ENCODE results near the gene HOXA10. TPM values are rescaled to one million over a fixed set of nuclear protein-coding genes. Genes with fewer than 3 reads are reported as not detected.

HOXA10 gene
- total and polyA plus RNA-seq, 2 experiments from 2014 or later, result not detected

DNA sequence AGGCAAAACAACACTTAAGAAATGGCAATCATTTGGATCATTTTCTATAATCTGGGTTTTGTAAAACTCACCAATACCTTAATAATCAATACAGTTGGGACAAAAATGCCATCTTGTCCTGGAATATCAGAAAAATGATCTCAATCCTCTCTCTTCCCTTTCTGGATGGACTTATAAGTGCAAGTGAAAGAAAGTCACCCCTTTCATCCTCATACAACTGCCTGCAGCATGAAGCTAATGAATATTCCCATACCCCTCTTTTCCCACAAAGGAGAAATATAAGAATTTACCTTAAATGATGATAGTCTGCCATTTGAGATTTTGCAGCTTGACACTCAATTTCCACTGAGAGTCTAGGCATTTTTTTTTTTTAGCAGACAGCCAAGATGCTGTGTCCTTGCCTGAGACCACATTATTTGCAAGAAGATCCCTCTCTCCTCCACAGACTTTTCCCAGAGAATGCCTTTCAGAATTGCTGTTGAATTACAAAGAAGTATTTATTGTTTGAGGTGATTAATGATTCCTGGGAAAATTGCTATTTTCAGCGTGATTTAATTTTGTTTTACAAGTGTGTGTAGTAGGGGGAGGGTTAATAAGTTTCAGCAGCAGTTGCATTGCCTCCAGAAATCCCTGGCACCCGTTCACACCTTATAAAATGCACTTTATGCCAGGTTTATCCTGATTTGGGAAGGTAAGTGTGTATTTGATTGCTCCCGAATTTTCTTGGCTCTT is 47.4 kb downstream of the HOXA10 start:
- H3K4me1 ChIP-seq (ENCODE audit: low read depth), result no peaks in the 10 kb centered on the region
- no peak overlapping the region for H3K27ac ChIP-seq
- TF ChIP-seq, protein P1, sequence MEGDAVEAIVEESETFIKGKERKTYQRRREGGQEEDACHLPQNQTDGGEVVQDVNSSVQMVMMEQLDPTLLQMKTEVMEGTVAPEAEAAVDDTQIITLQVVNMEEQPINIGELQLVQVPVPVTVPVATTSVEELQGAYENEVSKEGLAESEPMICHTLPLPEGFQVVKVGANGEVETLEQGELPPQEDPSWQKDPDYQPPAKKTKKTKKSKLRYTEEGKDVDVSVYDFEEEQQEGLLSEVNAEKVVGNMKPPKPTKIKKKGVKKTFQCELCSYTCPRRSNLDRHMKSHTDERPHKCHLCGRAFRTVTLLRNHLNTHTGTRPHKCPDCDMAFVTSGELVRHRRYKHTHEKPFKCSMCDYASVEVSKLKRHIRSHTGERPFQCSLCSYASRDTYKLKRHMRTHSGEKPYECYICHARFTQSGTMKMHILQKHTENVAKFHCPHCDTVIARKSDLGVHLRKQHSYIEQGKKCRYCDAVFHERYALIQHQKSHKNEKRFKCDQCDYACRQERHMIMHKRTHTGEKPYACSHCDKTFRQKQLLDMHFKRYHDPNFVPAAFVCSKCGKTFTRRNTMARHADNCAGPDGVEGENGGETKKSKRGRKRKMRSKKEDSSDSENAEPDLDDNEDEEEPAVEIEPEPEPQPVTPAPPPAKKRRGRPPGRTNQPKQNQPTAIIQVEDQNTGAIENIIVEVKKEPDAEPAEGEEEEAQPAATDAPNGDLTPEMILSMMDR (IDR thresholded peaks at IDR 0.05; ENCODE audit: low read depth, low read length), result no peak
- no peak for DNase-seq (ENCODE audit: low read depth in 1 of 2, low spot score in 1 of 2)
- H3K27me3 ChIP-seq, result peaks cover 100% of the 10 kb centered on the region
- no peaks in the 10 kb centered on the region for H3K9me3 ChIP-seq (ENCODE audit: low read depth)
- H3K36me3 ChIP-seq, result no peaks in the 10 kb centered on the region
- no peak overlapping the region for H3K4me3 ChIP-seq

DNA sequence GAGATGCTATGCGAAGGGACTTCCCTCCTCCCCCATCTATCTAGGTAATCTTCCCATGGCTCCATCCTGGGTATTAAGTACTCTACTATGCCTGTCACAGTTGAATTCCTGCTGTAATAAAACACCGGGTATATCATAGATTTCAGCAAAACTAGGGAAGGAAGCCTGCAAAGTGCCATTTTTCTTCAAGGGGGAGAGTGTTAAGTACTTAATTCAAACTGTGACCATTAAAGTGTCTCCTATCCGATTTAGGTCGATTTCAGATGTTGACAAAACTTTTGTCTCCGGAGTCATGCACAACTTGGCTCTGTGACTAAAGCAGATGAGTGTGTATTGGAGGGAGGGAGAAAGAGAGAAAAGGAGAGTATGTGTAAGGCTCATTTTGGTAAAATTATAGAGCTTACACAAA is 48.1 kb downstream of the HOXA10 start:
- Histone ChIP-seq H3K4me1 (ENCODE audit: low read depth) (no peaks in the 10 kb centered on the region), H3K9me3 (ENCODE audit: low read depth) (no peaks in the 10 kb centered on the region), H3K27me3 (peaks cover 100% of the 10 kb centered on the region), H3K36me3 (no peaks in the 10 kb centered on the region), H3K27ac (no peak overlapping the region), H3K4me3 (no peak overlapping the region)
- TF ChIP-seq, protein P1 (IDR thresholded peaks at IDR 0.05; ENCODE audit: low read depth, low read length), result no peak
- no peak for DNase-seq (ENCODE audit: low read depth in 1 of 2, low spot score in 1 of 2)

DNA sequence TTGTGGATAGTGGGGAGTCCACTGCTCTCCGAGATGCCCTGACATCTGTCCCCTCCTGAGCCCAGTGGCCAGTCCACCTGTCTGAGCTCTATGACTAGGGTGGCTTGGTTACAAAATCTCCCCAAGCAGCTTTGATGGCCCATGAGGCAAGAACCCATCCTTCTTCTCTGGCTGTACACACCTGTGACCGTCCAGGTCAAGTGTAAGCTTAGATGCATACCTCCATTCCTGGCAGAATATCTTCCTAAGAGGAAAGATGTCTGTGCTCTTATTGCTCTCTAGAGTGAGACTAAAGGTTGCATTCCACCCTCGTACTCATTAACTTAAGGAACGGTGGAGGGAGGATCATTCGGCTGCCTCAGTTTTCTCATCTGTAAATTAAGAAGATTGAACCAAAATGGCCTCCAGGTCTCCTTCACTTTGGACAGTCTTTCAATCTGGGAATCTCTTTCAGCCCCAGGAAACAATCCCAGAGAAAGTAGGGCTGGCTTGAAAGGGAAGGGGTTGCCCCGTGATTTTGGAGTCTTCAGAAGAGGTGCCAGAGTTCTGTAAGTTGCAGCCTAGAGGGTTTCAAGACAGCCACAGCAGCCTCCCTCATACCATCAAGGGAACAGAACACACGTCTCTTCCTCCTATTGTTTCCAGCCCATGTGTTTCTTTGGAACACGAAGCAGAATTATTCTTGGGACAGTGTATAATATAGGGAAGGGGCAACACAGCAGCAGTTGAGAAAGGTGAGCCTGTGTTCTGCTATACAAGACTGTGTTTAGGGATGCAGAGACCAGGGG is 49.0 kb downstream of the HOXA10 start:
- TF ChIP-seq, protein P1 (IDR thresholded peaks at IDR 0.05; ENCODE audit: low read depth, low read length), result no peak
- Histone ChIP-seq H3K4me3 (no peak overlapping the region), H3K36me3 (no peaks in the 10 kb centered on the region), H3K27ac (no peak overlapping the region), H3K9me3 (ENCODE audit: low read depth) (no peaks in the 10 kb centered on the region), H3K27me3 (peaks cover 100% of the 10 kb centered on the region), H3K4me1 (ENCODE audit: low read depth) (no peaks in the 10 kb centered on the region)
- DNase-seq (ENCODE audit: low read depth in 1 of 2, low spot score in 1 of 2), result no peak

DNA sequence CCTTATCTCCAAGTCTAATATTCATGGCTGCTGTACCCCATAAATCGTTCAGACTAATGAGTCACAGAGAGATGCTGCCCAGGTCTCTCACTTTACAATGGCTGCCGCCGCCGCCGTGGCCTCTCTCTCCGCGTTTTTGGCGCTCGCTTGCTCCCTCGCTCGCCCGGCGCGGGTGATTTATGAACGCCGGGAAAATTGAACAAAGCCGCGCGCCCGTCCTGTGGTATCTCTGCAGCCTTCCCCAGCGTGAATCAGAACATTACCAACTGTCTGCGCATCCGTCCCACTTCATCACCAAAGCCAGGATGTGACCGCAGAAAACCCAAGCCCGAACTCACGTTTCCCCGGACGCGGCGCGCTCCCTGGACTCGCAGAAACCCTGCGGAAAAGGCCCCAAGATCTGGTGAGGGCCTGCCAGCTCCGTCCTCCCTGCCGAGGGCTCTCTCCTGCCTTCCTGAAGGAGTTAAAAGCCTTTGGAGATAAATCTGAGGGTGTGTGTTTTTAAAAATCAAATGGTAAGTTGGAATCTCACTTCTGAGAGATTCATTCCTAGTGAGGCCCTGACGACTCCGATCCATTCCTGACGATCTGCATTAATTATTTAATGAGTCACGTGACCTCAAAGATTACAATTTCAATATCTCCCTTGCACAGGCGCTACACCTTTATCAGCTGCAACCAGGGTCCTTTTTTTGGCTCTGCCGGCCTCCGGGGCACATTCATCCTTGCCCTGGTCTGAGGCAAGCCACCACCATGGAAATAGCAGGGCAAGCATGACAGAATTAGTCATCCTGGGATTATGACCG is 49.8 kb downstream of the HOXA10 start:
- H3K27me3 ChIP-seq, result peaks cover 100% of the 10 kb centered on the region
- H3K9me3 ChIP-seq (ENCODE audit: low read depth), result no peaks in the 10 kb centered on the region
- no peaks in the 10 kb centered on the region for H3K36me3 ChIP-seq
- TF ChIP-seq, protein P1 (IDR thresholded peaks at IDR 0.05; ENCODE audit: low read depth, low read length), result no peak
- no peak overlapping the region for H3K27ac ChIP-seq
- H3K4me3 ChIP-seq, result no peak overlapping the region
- H3K4me1 ChIP-seq (ENCODE audit: low read depth), result no peaks in the 10 kb centered on the region
- no peak for DNase-seq (ENCODE audit: low read depth in 1 of 2, low spot score in 1 of 2)

DNA sequence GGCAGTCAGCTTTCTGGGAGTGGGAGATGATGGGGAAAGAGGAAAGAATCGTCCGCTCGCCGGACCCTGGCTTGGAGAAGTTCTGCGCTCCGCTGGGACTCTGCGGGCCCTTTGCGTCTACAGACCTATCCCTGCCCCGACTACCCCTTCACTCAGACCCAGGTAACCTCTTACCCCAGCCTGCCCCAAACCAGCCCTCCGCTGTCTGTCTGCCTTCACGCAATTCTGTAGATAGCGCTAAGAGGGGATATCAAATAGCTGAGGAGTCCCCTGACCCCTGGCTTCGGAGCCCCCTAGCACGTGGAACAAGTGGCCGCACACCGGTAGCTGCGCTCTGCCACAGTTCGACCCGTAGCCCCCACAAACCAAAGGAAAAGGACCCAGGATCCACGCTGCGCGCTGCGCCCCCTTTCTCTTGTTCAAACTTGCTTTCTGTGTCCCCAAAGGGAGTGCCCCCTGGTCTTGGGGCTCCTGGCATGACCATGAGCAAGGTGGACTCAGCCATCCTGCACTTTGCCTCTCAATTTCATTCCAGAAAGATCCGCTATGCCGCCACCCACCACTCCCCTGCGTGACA is 50.6 kb downstream of the HOXA10 start:
- Histone ChIP-seq H3K27me3 (peaks cover 100% of the 10 kb centered on the region), H3K36me3 (no peaks in the 10 kb centered on the region), H3K27ac (no peak overlapping the region), H3K9me3 (ENCODE audit: low read depth) (no peaks in the 10 kb centered on the region), H3K4me1 (ENCODE audit: low read depth) (no peaks in the 10 kb centered on the region), H3K4me3 (no peak overlapping the region)
- TF ChIP-seq, protein P1 (IDR thresholded peaks at IDR 0.05; ENCODE audit: low read depth, low read length), result no peak
- DNase-seq (ENCODE audit: low read depth in 1 of 2, low spot score in 1 of 2), result no peak
